Myocyte (in vitro differentiated cells): Measurements from ENCODE around the gene EPHA7. TPM values are rescaled to one million over a fixed set of nuclear protein-coding genes. Genes with fewer than 3 reads are reported as not detected.

Experiments
- DNase-seq: peaks from one replicate; pipeline ENCODE4 v3.0.0-alpha.2; 2012; ENCODE audit warnings: low read depth
- total RNA-seq: library from RNA; depleted of rRNA; stranded (reverse); fragments of >200 nt; gene quantifications from 2 replicates; pipeline ENCODE4 v1.2.3, GENCODE V29; 2014

The EPHA7 gene
- total RNA-seq, 1 donor from 2014 or later: 8.9 TPM

DNA sequence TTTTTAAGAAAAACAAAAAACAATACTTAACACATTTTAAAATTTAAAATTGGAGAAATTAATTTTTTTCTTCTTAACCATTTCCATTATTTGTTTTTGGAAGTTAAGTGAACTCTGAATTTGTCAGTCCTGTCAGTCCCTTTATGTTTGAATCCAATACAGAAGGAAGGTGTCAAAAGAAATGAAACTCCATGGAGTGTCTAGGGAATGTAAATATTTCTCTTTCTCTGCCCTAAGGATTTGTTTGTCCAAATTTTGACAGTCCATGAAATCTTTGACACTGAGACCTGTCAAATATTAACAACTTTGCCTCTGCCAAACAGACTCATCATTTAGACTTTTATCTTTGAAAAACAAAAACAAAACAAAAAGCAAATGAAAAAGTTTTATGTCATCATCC is 166.4 kb downstream of the EPHA7 start:
- DNase-seq: no peak

DNA sequence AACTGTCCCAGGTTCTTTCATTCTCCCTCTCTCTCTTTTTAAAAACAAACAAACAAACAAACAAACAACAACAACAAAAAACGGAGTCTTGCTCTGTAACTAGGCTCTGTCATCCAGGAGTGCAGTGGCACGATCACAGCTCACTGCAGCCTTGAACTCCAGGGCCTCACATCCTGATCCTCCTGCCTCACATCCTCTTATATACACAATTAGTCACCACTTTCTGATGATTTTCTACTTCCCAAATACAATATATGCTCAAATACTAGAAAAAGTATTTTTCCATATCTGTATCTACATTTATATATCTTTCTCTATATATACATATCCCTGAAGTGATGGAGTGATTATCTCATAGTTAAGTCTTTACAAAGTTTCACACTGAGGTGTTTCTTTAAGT is 170.7 kb downstream of the EPHA7 start:
- no peak for DNase-seq

DNA sequence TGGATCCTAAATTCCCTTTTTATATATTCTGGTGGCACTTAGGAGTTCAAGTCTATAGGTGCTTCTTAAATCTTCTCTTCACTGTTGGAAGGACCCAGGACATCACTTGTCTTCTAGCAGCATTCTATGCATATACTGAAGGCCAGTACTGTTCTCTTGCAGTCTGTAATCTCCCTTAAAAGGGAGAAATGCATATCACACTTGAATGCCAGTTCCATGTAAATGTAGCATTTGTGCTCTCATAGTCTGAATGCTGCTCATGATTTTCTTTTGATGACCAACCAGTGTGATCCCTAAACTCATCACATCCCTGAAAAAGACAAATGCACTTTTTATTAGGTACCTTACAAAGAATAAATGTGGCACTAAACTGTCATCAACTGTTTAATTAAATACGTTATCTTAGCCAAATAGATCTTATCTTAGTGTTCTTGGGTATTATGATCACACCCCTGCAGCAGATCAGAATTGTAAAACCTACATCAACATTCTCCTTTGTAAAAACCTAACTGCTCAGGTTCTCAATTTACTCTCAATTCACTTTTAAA is 176.1 kb downstream of the EPHA7 start:
- DNase-seq: no peak

DNA sequence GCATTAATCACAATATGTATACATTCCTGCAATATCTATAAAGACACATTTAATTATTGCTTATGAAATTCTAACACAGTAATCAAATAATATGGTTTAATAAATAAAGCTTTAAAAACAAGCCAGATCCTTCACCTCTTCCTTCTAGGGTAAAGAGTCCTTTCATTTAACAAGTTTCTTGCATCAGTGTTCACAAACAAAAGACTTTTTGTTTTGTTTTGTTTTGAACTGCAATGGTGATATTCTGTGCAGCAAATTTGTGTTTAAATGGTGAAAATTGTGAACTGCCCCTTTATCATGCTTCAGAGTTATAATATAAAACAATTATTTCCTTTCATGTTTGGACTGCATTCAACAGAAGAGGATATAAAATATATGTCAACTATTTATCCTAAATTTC is 177.3 kb downstream of the EPHA7 start:
- no peak for DNase-seq

DNA sequence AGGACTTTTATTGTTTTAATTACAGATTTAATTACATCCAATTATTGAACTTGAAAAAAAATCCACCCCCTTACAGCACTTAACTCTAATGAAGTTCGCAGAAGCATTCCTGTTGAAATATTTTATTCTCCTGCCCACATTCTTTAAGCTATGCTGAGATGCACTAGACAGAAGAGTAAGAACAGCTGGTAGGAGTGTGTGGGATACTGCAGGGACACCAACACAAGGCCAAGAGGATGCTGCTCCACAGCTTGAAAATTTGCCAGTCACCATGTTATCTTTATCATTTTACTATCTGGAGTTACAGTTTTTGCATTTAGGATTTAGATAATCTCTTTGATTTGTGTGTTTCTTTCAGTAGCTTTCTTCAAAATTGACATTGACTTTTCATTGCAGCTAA is 180.7 kb downstream of the EPHA7 start:
- peak; percentile 39 for DNase-seq

DNA sequence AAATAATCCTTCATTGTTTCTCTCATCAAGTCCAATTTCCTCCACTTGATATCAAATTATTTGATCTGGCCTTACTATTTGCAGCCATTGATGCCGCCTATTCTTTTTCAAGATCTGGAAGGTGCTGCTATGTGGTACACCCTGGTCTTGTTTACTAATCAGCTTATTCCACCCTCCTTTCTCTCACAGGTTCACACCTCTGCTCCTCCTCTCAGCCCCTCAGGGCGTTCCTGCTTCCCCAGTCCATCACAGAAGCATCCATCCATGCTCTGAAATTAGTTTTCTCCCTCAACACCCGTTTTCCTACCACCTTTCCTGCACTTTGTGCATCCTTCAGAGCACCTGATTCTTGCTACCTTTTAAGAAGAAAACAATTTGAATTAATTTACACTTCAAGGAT is 183.6 kb downstream of the EPHA7 start:
- DNase-seq: no peak

DNA sequence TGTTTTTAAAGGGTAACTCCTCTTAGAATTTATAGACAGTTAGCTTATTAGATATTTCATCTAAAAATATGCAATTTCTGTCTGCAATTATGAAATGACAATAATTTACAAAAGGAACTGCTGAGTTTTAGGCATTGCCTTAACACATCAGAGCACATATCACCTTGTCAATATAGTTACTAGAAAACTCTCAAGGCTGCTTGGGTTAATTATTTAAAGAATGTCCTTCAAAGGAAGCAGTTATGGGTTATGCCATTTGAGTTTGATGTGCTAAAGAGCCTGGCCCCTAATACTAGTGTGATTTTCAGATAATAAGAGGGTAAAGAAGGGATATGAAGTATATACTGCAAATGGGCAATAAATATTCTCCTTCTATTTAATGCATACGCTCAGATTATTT is 192.5 kb downstream of the EPHA7 start:
- DNase-seq: no peak

DNA sequence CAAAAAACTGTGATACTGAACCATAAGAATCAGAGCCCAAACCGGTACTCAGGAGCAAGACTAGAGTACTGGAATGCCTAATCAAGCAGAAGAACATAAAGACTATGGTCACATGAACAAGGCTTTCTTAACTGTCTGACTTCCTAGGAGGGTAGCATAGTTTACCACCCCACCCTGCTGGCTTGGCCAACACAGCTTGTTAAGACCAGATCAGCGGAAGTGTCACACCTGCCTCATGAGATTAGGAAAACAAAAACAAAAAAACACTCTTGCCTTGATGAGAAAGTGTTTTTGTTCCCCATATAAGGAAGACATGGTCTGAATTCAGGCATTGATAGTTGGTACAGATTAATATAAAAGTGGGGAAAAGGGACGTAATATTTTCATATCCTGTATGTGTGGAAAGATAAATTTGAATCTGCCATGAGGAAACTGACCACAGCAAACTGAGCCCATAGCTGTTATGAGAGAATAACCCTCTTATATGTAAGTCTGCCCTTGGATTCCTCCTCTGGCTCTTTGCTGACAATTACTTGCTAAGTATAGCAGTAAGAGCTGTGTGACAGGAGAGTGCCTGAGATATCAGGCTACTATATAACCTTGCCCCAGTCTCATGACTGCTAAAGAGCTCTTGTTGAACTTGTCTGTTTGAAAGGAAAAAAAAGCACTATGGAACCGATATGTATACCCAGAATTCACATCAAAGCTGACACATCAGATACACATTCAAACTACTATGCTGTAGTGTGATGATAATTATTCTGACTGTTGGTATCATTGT is 197.1 kb downstream of the EPHA7 start:
- DNase-seq: no peak

DNA sequence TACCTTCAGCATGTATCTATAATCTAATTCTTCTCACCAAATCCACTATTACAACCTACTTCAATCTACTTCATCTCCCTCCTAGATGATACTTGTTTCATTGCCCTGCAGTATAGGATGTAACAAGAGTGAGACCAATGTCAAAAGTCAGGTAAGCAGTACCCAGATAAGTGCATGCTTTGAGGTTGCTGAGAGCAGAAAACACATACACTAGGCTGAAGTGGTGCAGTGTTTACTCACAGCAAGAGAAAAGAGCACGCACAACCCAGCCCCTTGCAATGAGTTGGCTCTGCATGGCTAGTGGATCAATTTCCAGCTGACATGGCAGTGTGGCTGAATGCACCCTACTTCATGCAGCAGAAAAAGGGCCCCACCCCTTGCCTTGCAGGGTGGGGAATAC is 199.9 kb downstream of the EPHA7 start:
- no peak for DNase-seq

DNA sequence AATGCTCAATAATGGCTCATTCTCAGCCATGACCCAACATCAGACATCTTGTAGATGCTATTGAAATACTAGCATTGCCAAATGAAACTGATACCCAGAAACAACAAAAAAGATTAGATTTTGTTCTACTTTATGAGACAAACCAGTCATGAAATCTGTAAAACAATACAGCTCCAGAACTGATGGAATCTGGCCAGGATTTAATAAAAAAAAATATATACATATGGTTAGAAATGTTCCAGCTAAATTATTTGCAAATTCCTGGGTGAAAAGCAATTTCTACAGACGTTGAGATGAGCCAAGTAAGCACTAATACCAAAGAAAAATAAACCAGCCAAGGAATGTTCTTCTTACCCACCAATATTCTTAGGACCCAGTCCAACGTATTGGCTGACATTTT is 201.3 kb downstream of the EPHA7 start:
- no peak for DNase-seq

DNA sequence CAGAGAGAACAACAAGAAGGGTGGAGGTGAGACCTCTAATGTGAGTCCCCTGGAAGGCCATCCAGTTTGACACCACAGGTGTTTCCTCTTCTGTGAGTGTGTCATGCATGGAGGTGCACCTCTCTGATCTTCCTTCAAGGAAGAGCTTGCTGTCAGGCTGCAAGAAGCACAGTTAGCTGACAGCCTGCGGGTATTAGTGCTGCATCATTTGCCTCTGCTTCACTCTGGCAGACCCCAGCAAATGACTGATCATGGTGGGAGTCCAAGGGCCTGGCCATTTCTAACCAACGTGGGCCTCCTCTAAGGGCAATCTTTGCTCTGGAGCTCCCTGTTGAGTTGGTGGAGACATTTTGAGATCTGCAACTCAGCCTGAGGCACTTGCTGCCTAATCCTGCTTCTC is 206.3 kb downstream of the EPHA7 start:
- DNase-seq: no peak

DNA sequence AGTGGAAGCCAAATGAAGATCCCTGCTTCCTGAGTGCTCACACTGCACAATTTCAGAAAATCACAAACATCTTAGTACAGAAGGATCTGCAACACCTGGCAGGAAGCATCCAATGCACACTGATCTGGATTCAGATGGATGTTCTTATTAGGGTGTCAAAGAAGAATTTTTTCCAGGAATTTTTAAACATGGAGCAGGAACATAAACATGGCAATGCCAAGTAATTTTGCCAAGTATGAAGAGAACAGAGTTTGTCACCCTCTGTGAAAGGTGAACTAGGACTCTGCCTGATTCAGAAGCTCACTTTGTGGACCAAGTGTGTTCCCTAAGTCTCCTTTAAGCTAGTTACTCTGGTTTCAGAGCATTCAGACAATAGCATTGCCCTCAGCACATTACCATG is 208.5 kb downstream of the EPHA7 start:
- no peak for DNase-seq

DNA sequence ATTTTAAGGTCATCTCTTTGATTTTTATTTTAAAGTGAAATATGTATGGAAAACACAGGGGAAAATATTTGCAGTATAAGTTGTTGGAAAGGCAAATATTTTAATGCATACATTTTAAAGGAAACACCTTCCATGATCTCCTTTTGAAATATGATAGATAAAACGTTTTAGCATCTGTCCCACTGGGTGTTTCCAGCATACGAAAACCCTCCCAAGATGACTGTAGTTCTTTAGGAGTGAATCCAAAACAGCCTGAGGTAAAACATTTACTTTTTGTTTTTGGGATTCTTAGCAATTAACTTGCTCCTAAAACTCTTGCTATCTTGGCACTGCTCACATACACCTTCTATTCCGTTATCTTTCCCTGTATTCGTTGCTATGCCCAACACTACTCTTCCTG is 210.0 kb downstream of the EPHA7 start:
- DNase-seq: no peak

DNA sequence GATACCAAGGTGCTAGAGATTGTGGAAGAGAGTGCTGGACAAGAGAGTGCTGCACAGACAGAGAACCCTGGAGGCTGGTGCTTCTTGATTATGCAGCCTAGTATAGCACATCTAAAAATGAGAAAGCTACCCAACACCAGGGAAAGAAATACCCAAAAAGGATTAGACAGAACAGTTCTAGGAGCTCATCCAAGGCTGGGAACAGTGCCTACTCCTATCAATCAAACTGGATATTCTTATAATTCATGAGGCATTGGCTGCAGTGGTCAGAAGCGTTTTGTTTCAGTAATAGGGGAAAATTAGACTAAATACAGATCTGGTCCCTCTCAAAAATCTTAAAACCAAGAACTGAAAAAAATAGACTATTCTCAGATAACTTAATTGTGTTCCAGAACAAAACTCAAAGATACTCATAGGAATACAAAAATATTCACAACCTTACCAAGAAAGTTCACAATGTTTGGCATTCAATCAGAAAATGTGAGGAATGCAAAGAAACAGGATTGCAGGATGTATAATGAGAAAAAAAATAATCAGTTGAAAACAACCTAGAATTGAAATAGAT is 222.9 kb downstream of the EPHA7 start:
- peak; percentile 18 for DNase-seq

DNA sequence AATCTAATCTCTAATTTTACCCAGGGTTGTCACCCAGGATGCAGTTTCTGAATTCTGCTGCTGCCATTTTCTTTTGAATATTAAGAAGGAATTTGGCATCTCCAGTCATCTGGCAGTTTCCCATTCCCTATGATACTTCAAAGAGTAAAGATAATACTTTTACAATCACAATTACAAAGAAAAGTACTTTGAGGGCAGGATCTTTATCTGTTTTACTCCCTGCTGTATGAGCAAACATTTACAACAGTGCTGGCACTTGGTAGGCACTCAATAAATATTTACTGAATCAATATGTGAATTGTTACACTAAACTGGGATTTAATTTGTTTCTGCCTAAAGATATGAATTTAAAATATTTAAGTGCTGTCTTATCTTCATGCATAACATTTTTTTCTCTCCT is 224.9 kb downstream of the EPHA7 start:
- DNase-seq: no peak

DNA sequence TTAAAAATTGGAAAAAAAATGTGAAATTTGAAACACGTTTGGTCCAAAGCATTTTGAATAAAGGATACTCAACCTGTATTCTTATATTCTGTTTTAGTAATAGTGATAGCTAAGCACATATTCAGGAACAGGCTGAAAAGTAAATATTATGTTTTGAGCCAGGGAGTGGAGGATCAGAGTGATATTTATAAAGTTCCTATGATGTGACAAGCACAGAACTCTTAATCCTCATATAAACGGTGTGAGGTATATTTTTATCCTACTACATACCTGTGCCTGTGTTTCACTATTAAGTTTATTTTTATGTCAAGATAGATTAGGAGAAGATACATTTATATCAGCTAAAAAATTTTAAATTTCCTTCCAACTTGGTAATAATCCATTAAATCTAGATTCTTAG is 225.5 kb downstream of the EPHA7 start:
- no peak for DNase-seq
